HG03108 (cell line): ENCODE measurements around the gene ATXN2.

Experiments used
- ATAC-seq: cut with Tn5 transposase; IDR thresholded peaks from one replicate; pipeline ENCODE4 v1.9.1; 2021; ENCODE audit warnings: moderate library complexity; ENCODE audit not compliant: unreplicated experiment

ATXN2 gene

DNA sequence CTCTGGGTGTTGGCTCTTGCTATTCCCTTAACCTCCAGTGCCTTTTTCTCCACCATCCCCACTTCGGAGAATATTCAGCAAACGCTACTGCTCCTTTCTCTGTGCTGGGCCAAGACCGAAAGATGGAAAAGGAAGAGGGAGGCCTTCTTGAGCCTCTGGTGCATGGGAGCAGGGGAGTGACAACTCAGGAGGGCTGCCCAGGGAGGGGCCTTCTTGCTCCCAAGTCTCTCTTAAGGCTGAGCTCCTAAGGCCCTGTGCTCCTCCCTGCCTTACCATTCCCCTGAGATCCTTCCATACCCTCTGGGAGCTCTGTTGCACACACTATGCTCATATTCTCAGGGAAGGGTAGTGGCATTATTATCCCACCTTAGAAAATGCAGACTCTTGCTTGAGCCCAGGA is 158.5 kb downstream of the ATXN2 start:
- no peak for ATAC-seq

DNA sequence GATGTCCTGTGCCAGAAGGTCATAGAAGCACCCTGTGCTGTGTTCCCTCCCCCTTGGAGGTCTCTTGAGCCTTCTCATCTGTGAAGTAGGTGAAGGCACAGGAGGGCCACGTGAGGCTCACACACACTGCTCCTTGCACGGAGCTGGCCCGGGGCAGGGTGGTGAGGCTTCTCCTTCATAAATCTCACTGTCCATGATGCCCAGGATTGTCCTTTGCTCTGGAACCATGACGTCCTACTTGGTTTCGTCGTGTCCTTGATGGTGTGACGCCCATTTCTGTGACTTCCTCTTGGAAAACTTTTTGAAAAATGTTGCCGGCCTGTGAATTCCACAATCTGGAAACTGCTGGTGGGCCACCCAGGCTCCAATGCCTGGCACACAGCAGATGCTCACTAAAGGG is 159.0 kb downstream of the ATXN2 start:
- no peak for ATAC-seq

DNA sequence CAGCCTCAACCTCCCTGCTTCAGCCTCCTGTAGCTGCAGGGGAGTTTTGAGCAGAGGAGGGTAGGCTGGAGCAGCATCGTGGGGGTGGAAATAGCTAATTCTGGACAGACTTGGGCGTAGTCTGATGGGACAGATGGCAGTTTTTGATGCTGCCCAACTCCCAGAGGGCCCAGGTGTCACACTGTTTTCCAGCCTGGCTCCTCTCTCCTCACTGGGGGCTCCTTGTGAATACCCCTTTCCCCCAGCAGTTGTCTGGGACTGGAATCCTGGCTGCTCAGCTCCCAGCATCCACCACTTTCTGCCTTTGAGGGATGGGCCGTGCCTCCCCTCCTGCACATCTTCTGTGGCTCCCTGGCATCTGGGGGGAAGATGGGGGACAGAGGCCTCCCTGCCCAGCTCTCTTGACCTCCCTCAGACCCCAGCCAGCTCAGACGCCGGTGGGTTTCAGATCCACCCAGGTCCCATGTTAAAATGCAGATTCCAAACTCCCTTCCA is 159.4 kb downstream of the ATXN2 start:
- ATAC-seq: no peak

DNA sequence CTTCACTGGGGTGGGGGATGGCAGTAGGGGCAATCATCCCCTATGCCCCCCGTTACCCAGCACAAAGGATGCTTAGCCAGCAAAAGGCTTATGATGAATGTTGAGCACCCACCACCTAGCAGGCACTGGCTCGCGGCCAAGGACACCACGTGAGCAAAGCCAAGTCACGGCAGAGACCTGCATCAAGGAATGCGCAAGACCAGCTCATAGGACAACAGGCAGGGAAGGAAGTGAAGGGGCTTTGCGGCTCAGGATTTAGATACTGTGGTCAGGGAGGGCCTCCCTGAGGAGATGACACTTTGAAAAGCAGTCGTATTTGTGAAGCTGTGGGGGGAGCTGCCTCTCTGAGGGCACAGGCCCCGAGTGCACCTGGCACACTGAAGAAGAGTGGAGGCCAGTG is 160.6 kb downstream of the ATXN2 start:
- no peak for ATAC-seq

- ATAC-seq: no peak
Observed at GRCh38 chr12:111437816-111438454, 161.2 kb downstream of the ATXN2 start.

- no peak for ATAC-seq
Observed at GRCh38 chr12:111436811-111437210, 162.3 kb downstream of the ATXN2 start.

GRCh38 chr12:111436266-111436665 is 162.8 kb downstream of the ATXN2 start:
- ATAC-seq: no peak

DNA sequence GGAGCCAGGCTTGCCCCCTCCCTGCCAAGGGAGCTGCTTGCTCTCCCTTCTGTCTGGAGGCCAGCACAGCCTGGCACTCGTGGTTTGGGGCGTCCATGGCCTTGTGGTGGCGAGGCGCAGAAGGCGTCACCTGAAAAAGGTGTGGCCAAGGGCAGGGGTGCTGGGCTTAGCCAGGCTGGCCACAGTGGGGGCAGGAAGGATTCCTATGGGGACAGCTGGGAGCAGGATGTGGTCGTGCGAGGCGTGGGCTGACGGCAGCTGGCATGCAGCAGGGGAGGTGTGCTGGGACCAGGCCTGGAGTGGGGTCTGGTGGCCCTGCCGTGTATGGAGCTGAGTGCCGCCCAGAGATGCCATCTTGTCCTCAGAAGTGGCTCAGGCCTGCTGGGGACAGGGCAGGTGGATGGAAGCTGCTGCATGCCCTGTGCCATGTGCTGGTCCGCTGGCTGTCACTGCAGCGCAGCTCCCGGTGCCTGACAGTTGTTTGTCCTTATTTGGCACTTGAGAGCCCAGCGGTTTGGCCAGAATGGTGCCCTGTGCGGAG is 163.4 kb downstream of the ATXN2 start:
- no peak for ATAC-seq

- peak; percentile 50 for ATAC-seq
Observed at GRCh38 chr12:111434680-111435338, 164.3 kb downstream of the ATXN2 start.

DNA sequence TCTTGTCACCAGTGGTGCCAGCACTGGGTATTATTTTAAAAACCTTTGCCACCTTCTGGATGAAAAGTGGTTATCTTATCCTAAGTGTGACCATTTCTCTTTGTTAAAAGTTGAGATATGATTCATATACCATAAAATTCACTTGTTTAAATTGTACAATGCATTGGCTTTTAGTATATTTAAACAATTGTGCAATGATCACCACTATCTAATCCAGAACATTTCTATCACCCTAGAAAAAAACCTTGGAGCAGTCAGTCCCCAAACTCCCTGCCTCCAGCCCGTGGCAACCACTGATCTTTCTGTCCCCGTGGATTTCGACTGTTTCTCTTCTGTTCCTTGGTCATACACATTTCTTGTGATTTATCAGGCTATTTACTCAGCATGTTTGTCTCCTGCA is 165.1 kb downstream of the ATXN2 start:
- ATAC-seq: no peak

GRCh38 chr12:111431772-111432171 is 167.3 kb downstream of the ATXN2 start:
- ATAC-seq: no peak

- ATAC-seq: peak; percentile 23
Observed at GRCh38 chr12:111430433-111431353, 168.4 kb downstream of the ATXN2 start.

DNA sequence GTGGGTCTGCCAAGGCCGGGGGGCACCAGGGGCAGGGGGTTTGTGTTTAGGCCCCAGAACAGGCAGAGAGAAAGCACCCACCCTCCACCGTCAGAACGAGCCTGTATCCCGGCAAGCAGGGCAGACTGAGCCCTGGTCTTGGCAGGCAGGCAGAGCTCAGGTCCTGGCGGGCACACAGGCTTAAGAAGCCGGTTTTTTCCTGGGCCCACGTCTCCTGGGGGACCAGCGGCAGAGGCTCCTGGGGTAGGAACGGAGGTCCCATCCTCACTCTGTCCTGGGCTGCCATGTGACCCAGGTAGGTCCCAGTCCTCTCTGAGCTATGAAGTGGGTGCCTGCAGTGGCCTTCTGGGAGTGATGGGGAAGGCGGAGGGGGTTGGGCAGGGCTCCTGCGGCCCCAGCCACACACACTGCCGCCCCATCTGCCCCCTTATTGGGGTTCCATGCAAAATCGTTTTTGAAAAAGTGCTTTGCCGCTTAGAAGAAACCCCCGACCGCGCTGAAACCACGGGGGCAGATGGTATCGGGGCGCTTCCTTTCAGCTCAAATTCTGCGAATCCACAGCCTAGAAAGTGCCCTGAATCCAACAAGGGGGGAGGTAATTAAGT is 169.2 kb downstream of the ATXN2 start:
- no peak for ATAC-seq

DNA sequence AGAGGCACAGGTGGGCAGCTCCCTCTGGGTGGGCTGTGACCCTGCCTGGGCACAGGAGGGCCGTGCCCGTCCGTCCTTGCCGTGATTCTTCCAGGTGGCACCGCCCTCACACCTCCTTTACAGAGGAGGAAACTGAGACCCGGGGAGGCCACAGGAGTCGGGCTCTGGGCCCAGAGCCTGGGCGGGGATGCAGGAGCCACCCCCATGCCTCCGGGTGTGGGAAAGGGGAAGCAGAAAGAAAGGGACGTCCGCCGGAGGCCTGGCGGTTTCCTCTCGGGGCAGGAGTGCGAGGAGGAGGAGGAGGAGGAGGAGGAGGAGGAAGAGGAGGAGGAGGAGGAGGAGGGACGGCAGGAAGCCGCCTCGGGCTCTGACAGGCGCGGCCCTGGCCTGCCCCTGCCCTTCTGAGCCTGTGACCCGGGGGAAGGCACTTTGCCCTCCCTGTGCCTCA is 170.4 kb downstream of the ATXN2 start:
- ATAC-seq: no peak

DNA sequence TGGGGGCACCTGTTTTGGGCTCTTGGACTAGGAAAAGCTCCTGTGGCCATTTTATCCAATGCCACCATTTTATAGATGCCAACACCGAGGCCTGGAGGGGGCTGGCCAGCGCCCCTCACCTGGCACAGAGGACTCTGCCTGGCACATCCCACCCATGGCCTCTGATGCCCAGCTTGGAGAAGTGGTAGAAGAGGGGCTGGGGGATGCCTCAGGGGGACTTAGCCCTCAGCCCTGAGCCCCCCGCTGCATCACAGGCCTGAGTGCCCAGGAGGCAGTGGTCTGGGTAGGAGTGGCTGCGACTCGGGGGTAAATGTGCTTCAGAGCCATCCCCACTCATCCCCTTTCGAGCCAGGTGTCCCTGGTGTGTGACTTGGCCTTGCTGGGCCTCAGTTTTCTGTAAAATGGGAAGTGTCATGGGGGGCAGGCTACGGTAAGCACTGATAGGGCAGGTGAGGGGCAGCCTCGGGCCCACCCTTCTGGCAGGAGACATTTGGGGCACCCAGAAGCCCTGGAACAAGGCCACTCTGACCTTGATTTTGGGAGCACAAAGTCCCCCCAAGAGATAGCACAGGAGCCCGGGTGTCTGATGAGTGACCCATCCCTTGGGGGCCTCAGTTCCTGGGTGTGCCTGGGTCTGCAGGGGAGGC is 170.9 kb downstream of the ATXN2 start:
- no peak for ATAC-seq

GRCh38 chr12:111427417-111428074 is 171.6 kb downstream of the ATXN2 start:
- ATAC-seq: no peak

DNA sequence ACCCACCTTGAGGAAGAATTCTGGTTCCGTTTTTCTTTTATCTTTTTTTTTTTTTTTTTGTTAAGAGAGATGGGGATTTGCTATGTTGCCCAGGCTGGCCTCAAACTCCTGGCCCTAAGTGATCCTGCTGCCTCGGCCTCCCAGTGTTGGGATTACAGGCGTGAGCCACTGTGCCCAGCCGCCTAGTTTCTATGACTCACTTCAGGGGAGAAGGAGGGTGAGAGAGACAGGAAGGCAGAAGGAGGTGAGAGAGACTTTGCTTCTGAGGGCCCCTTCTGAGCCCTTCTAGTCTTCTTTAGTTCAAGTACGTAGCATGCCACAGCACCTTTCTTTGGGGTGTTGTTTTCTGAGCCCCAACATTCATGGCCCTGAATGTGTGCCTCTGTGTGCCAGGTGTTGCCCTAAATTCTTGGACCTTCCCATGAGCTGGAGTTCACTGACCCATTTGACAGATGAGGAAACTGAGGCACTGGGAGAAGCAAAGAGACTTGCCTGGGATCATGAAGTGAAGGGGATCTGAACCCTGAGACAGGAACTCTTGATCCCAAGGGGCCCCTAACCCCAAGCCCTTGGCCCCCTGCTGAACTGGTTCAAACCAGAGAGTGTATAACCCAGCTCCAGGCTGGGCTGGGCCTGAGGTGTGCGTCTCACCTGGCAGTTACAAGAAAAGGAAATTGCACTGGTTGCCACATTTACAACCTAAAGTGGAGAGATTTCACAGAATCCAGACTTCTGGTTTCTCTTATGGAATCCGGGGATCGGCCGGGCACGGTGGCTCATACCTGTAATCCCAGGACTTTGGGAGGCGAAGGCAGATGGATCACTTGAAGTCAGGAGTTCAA is 172.6 kb downstream of the ATXN2 start:
- ATAC-seq: no peak

GRCh38 chr12:111425655-111426054 is 173.5 kb downstream of the ATXN2 start:
- no peak for ATAC-seq

DNA sequence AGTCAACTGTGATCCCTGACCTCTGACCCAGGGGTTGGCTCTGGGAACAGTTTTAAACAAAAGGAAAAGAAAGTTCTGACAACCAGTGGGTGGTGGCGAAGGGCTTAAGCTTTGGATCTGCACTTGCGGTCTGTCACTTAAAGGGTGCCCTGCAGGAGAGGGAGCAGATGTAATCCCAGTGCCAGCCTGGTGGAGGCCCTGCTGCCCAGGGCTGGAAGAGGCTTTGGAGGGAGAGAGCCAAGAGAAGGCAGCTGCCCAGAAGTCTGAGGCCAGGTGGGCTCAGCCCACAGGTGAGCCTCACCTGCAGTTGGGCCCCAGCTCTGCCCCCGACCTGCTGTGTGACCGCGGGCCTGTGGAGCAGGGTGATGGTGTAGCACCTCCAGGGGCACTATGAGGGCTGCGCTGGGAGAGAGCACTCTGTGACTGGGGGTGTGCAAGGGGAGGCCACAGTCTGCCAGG is 174.3 kb downstream of the ATXN2 start:
- ATAC-seq: no peak
